IPS DF 4.7 (cell line): ENCODE data around the gene NKAIN2.
"Not testable (repeated sequence)": the region's sequence is repeated elsewhere in the genome, so short reads cannot be mapped to it uniquely, and the experiment has no call there.

Experiments
- DNase-seq: peaks from one replicate; pipeline ENCODE4 v3.0.0-alpha.2; 2013; ENCODE audit warnings: low spot score; ENCODE audit errors: extremely low read depth

The NKAIN2 gene

GRCh38 chr6:124197148-124197547 lies 393.5 kb downstream of the NKAIN2 start:
- DNase-seq = no peak

- no peak for DNase-seq
These were observed 395.6 kb downstream of the NKAIN2 start for GRCh38 chr6:124199286-124199685.

- DNase-seq = no peak
These were observed 397.0 kb downstream of the NKAIN2 start for GRCh38 chr6:124200661-124201060.

- no peak for DNase-seq
These were observed 399.6 kb downstream of the NKAIN2 start for GRCh38 chr6:124203101-124203811.

- no peak for DNase-seq
These were observed 400.1 kb downstream of the NKAIN2 start for GRCh38 chr6:124203812-124204167.

- no peak for DNase-seq
These were observed 402.3 kb downstream of the NKAIN2 start for GRCh38 chr6:124205921-124206320.

GRCh38 chr6:124223611-124224345 lies 420.1 kb downstream of the NKAIN2 start:
- DNase-seq = no peak

GRCh38 chr6:124226396-124226795 lies 422.7 kb downstream of the NKAIN2 start:
- no peak for DNase-seq

GRCh38 chr6:124233221-124233620 lies 429.6 kb downstream of the NKAIN2 start:
- DNase-seq = no peak

GRCh38 chr6:124234801-124235200 lies 431.1 kb downstream of the NKAIN2 start:
- DNase-seq = no peak

GRCh38 chr6:124237911-124238310 lies 434.2 kb downstream of the NKAIN2 start:
- no peak for DNase-seq

GRCh38 chr6:124238408-124238807 lies 434.7 kb downstream of the NKAIN2 start:
- DNase-seq = not testable (repeated sequence)

- DNase-seq = no peak
These were observed 451.4 kb downstream of the NKAIN2 start for GRCh38 chr6:124254941-124255685.

GRCh38 chr6:124260337-124260736 lies 456.7 kb downstream of the NKAIN2 start:
- DNase-seq = no peak

GRCh38 chr6:124269733-124270132 lies 466.1 kb downstream of the NKAIN2 start:
- DNase-seq = no peak

GRCh38 chr6:124273701-124274100 lies 470.0 kb downstream of the NKAIN2 start:
- DNase-seq = no peak

- no peak for DNase-seq
These were observed 478.9 kb downstream of the NKAIN2 start for GRCh38 chr6:124282541-124282940.

- no peak for DNase-seq
These were observed 479.8 kb downstream of the NKAIN2 start for GRCh38 chr6:124283486-124283885.

GRCh38 chr6:124285146-124285545 lies 481.5 kb downstream of the NKAIN2 start:
- DNase-seq = no peak

GRCh38 chr6:124294574-124295200 lies 491.0 kb downstream of the NKAIN2 start:
- DNase-seq = no peak

GRCh38 chr6:124297507-124297906 lies 493.8 kb downstream of the NKAIN2 start:
- no peak for DNase-seq

- no peak for DNase-seq
These were observed 495.1 kb downstream of the NKAIN2 start for GRCh38 chr6:124298730-124299129.
